T-helper 2 cell treated with Interferon-gamma antibody and Interleukin-4, amounts not matched to agents 5 μg/mL and 100 μg/mL, for 36 hours (primary cell): Measurements from ENCODE around the gene SNAI1.
"Not testable (repeated sequence)": the region's sequence is repeated elsewhere in the genome, so short reads cannot be mapped to it uniquely, and the experiment has no call there.

Experiments used
- DNase-seq: peaks from one replicate; pipeline ENCODE4 v3.0.0; 2021; ENCODE audit warnings: low spot score
- H3K27ac Mint-ChIP-seq: one replicate; pipeline ENCODE4 v1.8.0; 2021; ENCODE audit warnings: mild to moderate bottlenecking, mixed read lengths
- H3K27me3 Mint-ChIP-seq: one replicate; pipeline ENCODE4 v1.8.0; 2021; ENCODE audit warnings: low read depth, mixed read lengths
- H3K36me3 Mint-ChIP-seq: one replicate; pipeline ENCODE4 v1.8.0; 2021; ENCODE audit warnings: low read depth, mixed read lengths
- H3K4me1 Mint-ChIP-seq: one replicate; pipeline ENCODE4 v1.8.0; 2021; ENCODE audit warnings: low read depth, mixed read lengths
- H3K4me3 Mint-ChIP-seq: one replicate; pipeline ENCODE4 v1.8.0; 2022; ENCODE audit warnings: mild to moderate bottlenecking, moderate library complexity, mixed read lengths
- H3K9me3 Mint-ChIP-seq: one replicate; pipeline ENCODE4 v1.8.0; 2021; ENCODE audit warnings: mixed read lengths

Gene SNAI1

GRCh38 chr20:49973981-49974380 is 8.8 kb upstream of the SNAI1 start:
- H3K27ac Mint-ChIP-seq, result no peak overlapping the region
- no peaks in the 10 kb centered on the region for H3K4me1 Mint-ChIP-seq
- no peaks in the 10 kb centered on the region for H3K9me3 Mint-ChIP-seq
- no peak overlapping the region for H3K4me3 Mint-ChIP-seq
- no peak for DNase-seq
- no peaks in the 10 kb centered on the region for H3K36me3 Mint-ChIP-seq
- H3K27me3 Mint-ChIP-seq, result no peaks in the 10 kb centered on the region

- no peaks in the 10 kb centered on the region for H3K9me3 Mint-ChIP-seq
- H3K27ac Mint-ChIP-seq, result no peak overlapping the region
- peaks cover 5% of the 10 kb centered on the region for H3K4me1 Mint-ChIP-seq
- H3K27me3 Mint-ChIP-seq, result peaks cover 18% of the 10 kb centered on the region
- no peaks in the 10 kb centered on the region for H3K36me3 Mint-ChIP-seq
- no peak overlapping the region for H3K4me3 Mint-ChIP-seq
- no peak for DNase-seq
These were observed 6.2 kb upstream of the SNAI1 start for GRCh38 chr20:49976542-49976941.

GRCh38 chr20:49977740-49978139 is 5.0 kb upstream of the SNAI1 start:
- H3K4me3 Mint-ChIP-seq, H3K27ac Mint-ChIP-seq, H3K4me1 Mint-ChIP-seq, DNase-seq, H3K9me3 Mint-ChIP-seq, H3K36me3 Mint-ChIP-seq: not testable (repeated sequence)
- H3K27me3 Mint-ChIP-seq, result peaks cover 25% of the 10 kb centered on the region

- no peaks in the 10 kb centered on the region for H3K9me3 Mint-ChIP-seq
- no peaks in the 10 kb centered on the region for H3K36me3 Mint-ChIP-seq
- no peak for DNase-seq
- H3K4me3 Mint-ChIP-seq, result no peak overlapping the region
- no peak overlapping the region for H3K27ac Mint-ChIP-seq
- peaks cover 10% of the 10 kb centered on the region for H3K4me1 Mint-ChIP-seq
- peaks cover 27% of the 10 kb centered on the region for H3K27me3 Mint-ChIP-seq
These were observed 4.1 kb upstream of the SNAI1 start for GRCh38 chr20:49978685-49979029.

GRCh38 chr20:49979030-49979832 is 3.5 kb upstream of the SNAI1 start:
- H3K36me3 Mint-ChIP-seq, result no peaks in the 10 kb centered on the region
- peaks cover 29% of the 10 kb centered on the region for H3K27me3 Mint-ChIP-seq
- H3K4me3 Mint-ChIP-seq, result no peak overlapping the region

GRCh38 chr20:49980140-49981008 is 2.4 kb upstream of the SNAI1 start:
- Mint-ChIP-seq H3K27me3 (peaks cover 29% of the 10 kb centered on the region), H3K4me1 (peaks cover 10% of the 10 kb centered on the region), H3K27ac (no peak overlapping the region), H3K9me3 (no peaks in the 10 kb centered on the region), H3K4me3 (no peak overlapping the region), H3K36me3 (no peaks in the 10 kb centered on the region)
- DNase-seq, result no peak

More at GRCh38 chr20:49979030-49979832, 3.5 kb upstream of the SNAI1 start:
- Mint-ChIP-seq H3K9me3 (no peaks in the 10 kb centered on the region), H3K4me1 (peaks cover 10% of the 10 kb centered on the region), H3K27ac (no peak overlapping the region)
- peak; percentile 49 for DNase-seq

- no peaks in the 10 kb centered on the region for H3K36me3 Mint-ChIP-seq
- peak overlapping the region; percentile 32 for H3K27ac Mint-ChIP-seq
- no peaks in the 10 kb centered on the region for H3K9me3 Mint-ChIP-seq
- peaks cover 10% of the 10 kb centered on the region for H3K4me1 Mint-ChIP-seq
- peak overlapping the region; percentile 63 for H3K4me3 Mint-ChIP-seq
- DNase-seq, result no peak
- peaks cover 29% of the 10 kb centered on the region for H3K27me3 Mint-ChIP-seq
These were observed 1.3 kb upstream of the SNAI1 start for GRCh38 chr20:49981218-49982071.

GRCh38 chr20:49982072-49982345 is 771 bp upstream of the SNAI1 start:
- H3K4me1 Mint-ChIP-seq, result peaks cover 10% of the 10 kb centered on the region
- H3K36me3 Mint-ChIP-seq, result no peaks in the 10 kb centered on the region
- peak overlapping the region; percentile 63 for H3K4me3 Mint-ChIP-seq
- no peaks in the 10 kb centered on the region for H3K9me3 Mint-ChIP-seq
- DNase-seq, result no peak
- H3K27ac Mint-ChIP-seq, result no peak overlapping the region
- peaks cover 29% of the 10 kb centered on the region for H3K27me3 Mint-ChIP-seq

- Mint-ChIP-seq H3K27me3 (peaks cover 29% of the 10 kb centered on the region), H3K4me1 (peaks cover 10% of the 10 kb centered on the region), H3K9me3 (no peaks in the 10 kb centered on the region), H3K27ac (peak overlapping the region; percentile 26), H3K36me3 (no peaks in the 10 kb centered on the region), H3K4me3 (peak overlapping the region; percentile 71)
- no peak for DNase-seq
These were observed 505 bp downstream of the SNAI1 start for GRCh38 chr20:49983123-49983847.

- H3K36me3 Mint-ChIP-seq, result no peaks in the 10 kb centered on the region
- DNase-seq, result no peak
- H3K27me3 Mint-ChIP-seq, result peaks cover 29% of the 10 kb centered on the region
- no peaks in the 10 kb centered on the region for H3K9me3 Mint-ChIP-seq
- peak overlapping the region; percentile 39 for H3K4me3 Mint-ChIP-seq
- peaks cover 10% of the 10 kb centered on the region for H3K4me1 Mint-ChIP-seq
- no peak overlapping the region for H3K27ac Mint-ChIP-seq
These were observed 1.1 kb downstream of the SNAI1 start for GRCh38 chr20:49983848-49984408.

GRCh38 chr20:49984426-49985153 is 1.8 kb downstream of the SNAI1 start:
- H3K27me3 Mint-ChIP-seq, result peaks cover 26% of the 10 kb centered on the region
- no peak overlapping the region for H3K27ac Mint-ChIP-seq
- no peak overlapping the region for H3K4me3 Mint-ChIP-seq
- H3K4me1 Mint-ChIP-seq, result peaks cover 10% of the 10 kb centered on the region
- H3K36me3 Mint-ChIP-seq, result no peaks in the 10 kb centered on the region
- no peaks in the 10 kb centered on the region for H3K9me3 Mint-ChIP-seq
- no peak for DNase-seq

GRCh38 chr20:49985157-49985556 is 2.4 kb downstream of the SNAI1 start:
- H3K4me1 Mint-ChIP-seq, result peaks cover 7% of the 10 kb centered on the region
- peaks cover 22% of the 10 kb centered on the region for H3K27me3 Mint-ChIP-seq
- no peaks in the 10 kb centered on the region for H3K36me3 Mint-ChIP-seq
- no peak overlapping the region for H3K4me3 Mint-ChIP-seq
- H3K9me3 Mint-ChIP-seq, result no peaks in the 10 kb centered on the region
- DNase-seq, result no peak
- H3K27ac Mint-ChIP-seq, result no peak overlapping the region

GRCh38 chr20:49985617-49986016 is 2.8 kb downstream of the SNAI1 start:
- no peaks in the 10 kb centered on the region for H3K36me3 Mint-ChIP-seq
- peaks cover 19% of the 10 kb centered on the region for H3K27me3 Mint-ChIP-seq
- peaks cover 5% of the 10 kb centered on the region for H3K4me1 Mint-ChIP-seq
- no peak overlapping the region for H3K27ac Mint-ChIP-seq
- H3K4me3 Mint-ChIP-seq, result no peak overlapping the region
- DNase-seq, result no peak
- no peaks in the 10 kb centered on the region for H3K9me3 Mint-ChIP-seq
